Activated CD8-positive, alpha-beta memory T cell treated with anti-CD3 and anti-CD28 coated beads for 1 hour (primary cell): ENCODE data around the gene TMEM178B.
"Not testable (repeated sequence)": the region's sequence is repeated elsewhere in the genome, so short reads cannot be mapped to it uniquely, and the experiment has no call there.

Source experiments
- DNase-seq, 2 donors: peaks; one replicate each; pipeline ENCODE4 v3.0.0-alpha.2; 2020; ENCODE audit warnings: low read depth in 1 of 2; ENCODE audit errors: extremely low read depth in 1 of 2

Gene TMEM178B

GRCh38 chr7:141300816-141301215 lies 227.0 kb downstream of the TMEM178B start:
- no peak for DNase-seq

GRCh38 chr7:141301544-141301943 lies 227.7 kb downstream of the TMEM178B start:
- no peak for DNase-seq

- no peak for DNase-seq
Observed at GRCh38 chr7:141302617-141303016, 228.8 kb downstream of the TMEM178B start.

GRCh38 chr7:141304291-141304690 lies 230.4 kb downstream of the TMEM178B start:
- DNase-seq: no peak

- no peak for DNase-seq
Observed at GRCh38 chr7:141306081-141306480, 232.2 kb downstream of the TMEM178B start.

- DNase-seq: no peak
Observed at GRCh38 chr7:141312395-141312794, 238.5 kb downstream of the TMEM178B start.

- DNase-seq: no peak
Observed at GRCh38 chr7:141312828-141313521, 239.1 kb downstream of the TMEM178B start.

GRCh38 chr7:141313896-141314295 lies 240.0 kb downstream of the TMEM178B start:
- no peak for DNase-seq

- no peak for DNase-seq
Observed at GRCh38 chr7:141317033-141317585, 243.2 kb downstream of the TMEM178B start.

GRCh38 chr7:141320287-141320686 lies 246.4 kb downstream of the TMEM178B start:
- DNase-seq: no peak

- DNase-seq: no peak
Observed at GRCh38 chr7:141322383-141322782, 248.5 kb downstream of the TMEM178B start.

GRCh38 chr7:141323826-141324225 lies 250.0 kb downstream of the TMEM178B start:
- DNase-seq: no peak

GRCh38 chr7:141324870-141325269 lies 251.0 kb downstream of the TMEM178B start:
- DNase-seq: no peak

GRCh38 chr7:141325275-141325674 lies 251.4 kb downstream of the TMEM178B start:
- no peak for DNase-seq

- no peak for DNase-seq
Observed at GRCh38 chr7:141328290-141328689, 254.4 kb downstream of the TMEM178B start.

GRCh38 chr7:141330285-141330684 lies 256.4 kb downstream of the TMEM178B start:
- DNase-seq: not testable (repeated sequence)

GRCh38 chr7:141333459-141333858 lies 259.6 kb downstream of the TMEM178B start:
- no peak for DNase-seq

- no peak for DNase-seq
Observed at GRCh38 chr7:141335164-141335563, 261.3 kb downstream of the TMEM178B start.

GRCh38 chr7:141339603-141340002 lies 265.7 kb downstream of the TMEM178B start:
- DNase-seq: no peak

- DNase-seq: no peak
Observed at GRCh38 chr7:141340991-141341390, 267.1 kb downstream of the TMEM178B start.

- DNase-seq: no peak
Observed at GRCh38 chr7:141342621-141343408, 269.0 kb downstream of the TMEM178B start.
